AG04450 (cell line): Measurements from ENCODE around the gene SLC35D2. TPM values are rescaled to one million over a fixed set of nuclear protein-coding genes. Genes with fewer than 3 reads are reported as not detected.
"Not testable (repeated sequence)": the region's sequence is repeated elsewhere in the genome, so short reads cannot be mapped to it uniquely, and the experiment has no call there.

Experiments used
- CTCF ChIA-PET: fragments of 300-600, 350-600 bp; formaldehyde crosslinking; extraction: SDS; loops from one replicate; lab custom pipeline; 2022; ENCODE audit warnings: antibody characterized with exemption, inconsistent platforms; lab: Charles Lee
- POLR2A ChIA-PET: fragments of 350-600 bp; formaldehyde crosslinking; extraction: SDS; loops from one replicate; lab custom pipeline; 2021; ENCODE audit warnings: antibody characterized with exemption, inconsistent platforms; lab: Yijun Ruan, JAX
- DNase-seq: peaks from one replicate; pipeline ENCODE4 v3.0.0-alpha.2; 2011; ENCODE audit warnings: low read depth, low spot score
- H3K27ac ChIP-seq: one replicate; pipeline ENCODE4 v1.5.1; 2012; ENCODE audit warnings: low read depth, low read length, control low read depth
- H3K27me3 ChIP-seq: one replicate; pipeline ENCODE4 v1.6.0; 2012; ENCODE audit warnings: low read length; ENCODE audit not compliant: control insufficient read depth, insufficient read depth
- H3K4me3 ChIP-seq: 2 replicates; pipeline ENCODE4 v1.5.1; 2011; ENCODE audit warnings: mild to moderate bottlenecking, low read depth, low read length, control low read depth
- H3K9me3 ChIP-seq: 2 replicates; pipeline ENCODE4 v1.5.1; 2012; ENCODE audit warnings: low read length; ENCODE audit not compliant: control insufficient read depth, insufficient read depth
- polyA plus RNA-seq: library from polyadenylated mRNA; depleted of rRNA; stranded (reverse); fragments of >200 nt; gene quantifications from 2 replicates; pipeline ENCODE4 v1.2.3, GENCODE V29; 2011
- TF ChIP-seq, protein P1 (sequence below): IDR thresholded peaks from 2 replicates; pipeline ENCODE4 v1.5.1; 2011; ENCODE audit warnings: low read depth, low read length, control low read depth, inconsistent platforms

Gene SLC35D2
- polyA plus RNA-seq, 1 experiment, result 24.1 TPM

DNA sequence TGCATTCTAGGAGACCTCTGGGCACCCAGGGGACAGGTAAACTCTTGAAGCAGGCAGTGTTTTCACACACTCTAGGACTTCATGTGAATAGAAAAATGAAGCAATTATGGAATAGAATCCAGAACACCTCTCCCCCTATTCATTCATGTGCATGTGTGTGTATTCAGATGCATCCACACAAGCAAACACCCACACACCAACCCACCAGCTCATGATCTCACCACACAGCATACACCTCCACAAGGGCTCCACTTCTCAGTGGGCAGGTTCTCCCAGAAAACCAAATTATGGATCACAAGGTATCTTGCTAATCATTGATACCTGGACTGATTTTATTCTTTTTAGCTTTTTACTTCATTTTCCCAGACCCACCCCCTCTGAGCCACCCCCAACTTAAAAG, 60.3 kb downstream of the SLC35D2 start:
- H3K27ac ChIP-seq, result no peak overlapping the region
- CTCF ChIA-PET, result no interaction called here
- H3K9me3 ChIP-seq, result no peaks in the 10 kb centered on the region
- TF ChIP-seq, protein P1, sequence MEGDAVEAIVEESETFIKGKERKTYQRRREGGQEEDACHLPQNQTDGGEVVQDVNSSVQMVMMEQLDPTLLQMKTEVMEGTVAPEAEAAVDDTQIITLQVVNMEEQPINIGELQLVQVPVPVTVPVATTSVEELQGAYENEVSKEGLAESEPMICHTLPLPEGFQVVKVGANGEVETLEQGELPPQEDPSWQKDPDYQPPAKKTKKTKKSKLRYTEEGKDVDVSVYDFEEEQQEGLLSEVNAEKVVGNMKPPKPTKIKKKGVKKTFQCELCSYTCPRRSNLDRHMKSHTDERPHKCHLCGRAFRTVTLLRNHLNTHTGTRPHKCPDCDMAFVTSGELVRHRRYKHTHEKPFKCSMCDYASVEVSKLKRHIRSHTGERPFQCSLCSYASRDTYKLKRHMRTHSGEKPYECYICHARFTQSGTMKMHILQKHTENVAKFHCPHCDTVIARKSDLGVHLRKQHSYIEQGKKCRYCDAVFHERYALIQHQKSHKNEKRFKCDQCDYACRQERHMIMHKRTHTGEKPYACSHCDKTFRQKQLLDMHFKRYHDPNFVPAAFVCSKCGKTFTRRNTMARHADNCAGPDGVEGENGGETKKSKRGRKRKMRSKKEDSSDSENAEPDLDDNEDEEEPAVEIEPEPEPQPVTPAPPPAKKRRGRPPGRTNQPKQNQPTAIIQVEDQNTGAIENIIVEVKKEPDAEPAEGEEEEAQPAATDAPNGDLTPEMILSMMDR, result no peak
- no peak for DNase-seq
- POLR2A ChIA-PET, result no interaction called here
- H3K4me3 ChIP-seq, result no peak overlapping the region
- H3K27me3 ChIP-seq, result no peaks in the 10 kb centered on the region

DNA sequence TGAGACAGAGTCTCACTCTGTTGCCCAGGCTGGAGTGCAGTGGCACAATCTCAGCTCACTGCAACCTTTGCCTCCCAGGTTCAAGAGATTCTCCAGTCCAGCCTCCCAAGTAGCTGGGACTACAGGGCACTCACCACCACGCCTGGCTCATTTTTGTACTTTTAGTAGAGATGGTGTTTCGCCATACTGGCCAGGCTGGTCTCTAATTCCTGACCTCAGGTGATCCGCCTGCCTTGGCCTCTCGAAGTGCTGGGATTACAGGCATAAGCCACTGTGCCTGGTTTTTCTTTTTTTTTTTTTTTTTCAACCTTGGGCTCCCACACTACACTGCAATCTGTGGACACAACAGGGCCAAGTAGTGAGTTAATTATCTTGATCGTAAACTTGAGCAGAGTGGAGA, 60.8 kb downstream of the SLC35D2 start:
- CTCF ChIA-PET, POLR2A ChIA-PET, H3K4me3 ChIP-seq, H3K9me3 ChIP-seq, H3K27me3 ChIP-seq, H3K27ac ChIP-seq, DNase-seq: not testable (repeated sequence)

DNA sequence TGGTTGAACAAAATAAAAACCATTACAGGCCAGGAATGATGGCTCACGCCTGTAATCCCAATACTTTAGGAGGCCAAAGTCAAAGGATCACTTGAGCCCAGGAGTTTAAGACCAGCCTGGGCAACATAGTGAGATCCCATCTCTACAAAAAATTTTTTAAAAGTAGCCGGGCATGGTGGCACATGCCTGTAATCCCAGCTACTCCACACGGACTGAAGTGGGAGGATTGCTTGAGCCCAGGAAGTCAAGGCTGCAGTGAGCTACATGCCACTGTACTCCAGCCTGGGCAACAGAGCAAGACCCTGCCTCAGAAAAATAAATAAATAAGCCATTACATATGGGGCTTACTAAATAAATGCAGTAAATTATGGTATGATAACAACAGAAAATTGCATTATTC, 61.3 kb downstream of the SLC35D2 start:
- DNase-seq, H3K9me3 ChIP-seq, POLR2A ChIA-PET, H3K27me3 ChIP-seq, H3K4me3 ChIP-seq, CTCF ChIA-PET, H3K27ac ChIP-seq: not testable (repeated sequence)

DNA sequence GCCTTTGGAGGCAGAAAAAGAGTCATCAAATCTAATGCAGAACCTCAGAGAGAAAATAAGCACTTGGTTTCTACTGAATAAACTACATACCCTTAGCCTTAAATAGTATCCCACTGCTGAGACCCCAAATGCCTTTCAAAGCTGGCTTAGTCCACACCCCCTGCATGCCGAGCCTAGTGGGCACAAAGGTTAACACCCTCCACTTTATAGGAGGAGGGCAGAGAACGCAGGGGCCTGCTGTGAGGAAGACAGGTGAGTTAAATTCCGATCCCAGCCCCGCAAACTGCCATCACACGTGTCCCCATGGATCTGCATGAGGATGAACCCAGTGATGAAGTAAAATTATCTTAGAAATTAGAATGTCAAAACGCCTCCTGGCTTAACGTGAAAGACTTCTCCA, 62.0 kb downstream of the SLC35D2 start:
- no peak overlapping the region for H3K4me3 ChIP-seq
- TF ChIP-seq, protein P1, result no peak
- H3K27me3 ChIP-seq, result no peaks in the 10 kb centered on the region
- POLR2A ChIA-PET, result no interaction called here
- H3K9me3 ChIP-seq, result no peaks in the 10 kb centered on the region
- H3K27ac ChIP-seq, result no peak overlapping the region
- no peak for DNase-seq
- CTCF ChIA-PET, result interaction anchor here (2.0 kb wide), 1 partner anchor 345 kb away, joined by 8 read pairs; no protein-coding TSS in a partner anchor

DNA sequence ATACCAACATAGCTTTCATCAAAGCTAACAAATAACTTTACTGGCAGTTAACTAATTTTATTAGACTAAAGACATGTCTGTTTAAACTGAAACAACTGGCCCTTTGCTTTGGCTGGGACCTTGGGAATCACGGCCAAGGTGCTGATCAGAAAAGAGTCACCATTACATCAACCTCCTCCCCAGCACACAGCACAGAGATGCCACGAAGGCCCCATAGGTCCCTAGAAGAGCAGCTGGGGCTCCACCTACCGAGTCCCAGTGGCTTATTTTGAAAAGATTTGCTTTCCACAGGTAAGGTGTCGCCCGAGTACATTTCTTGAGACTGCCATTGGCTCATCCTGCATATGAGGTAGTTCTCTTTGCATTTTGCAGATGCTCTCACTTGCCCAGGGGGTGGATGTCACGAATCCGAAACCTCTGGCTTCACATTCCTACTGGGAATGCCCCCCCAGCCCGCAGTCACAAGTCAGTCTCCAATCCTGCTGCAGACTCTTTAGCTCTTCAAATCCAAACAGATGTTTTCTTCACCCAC, 62.7 kb downstream of the SLC35D2 start:
- POLR2A ChIA-PET, result no interaction called here

More for the DNA sequence above, 62.7 kb downstream of the SLC35D2 start:
- Histone ChIP-seq H3K27ac (no peak overlapping the region), H3K9me3 (no peaks in the 10 kb centered on the region), H3K27me3 (no peaks in the 10 kb centered on the region), H3K4me3 (no peak overlapping the region)
- TF ChIP-seq, protein P1, result no peak
- no peak for DNase-seq
- CTCF ChIA-PET, result interaction anchor here (1.0 to 2.0 kb wide), 3 partner anchors 12 to 346 kb away, joined by 3 to 11 read pairs (median 8); no protein-coding TSS in a partner anchor
